CD4-positive, alpha-beta T cell treated with Interleukin-17A for 1 hour (primary cell): ENCODE results near the gene TMEM245.
"Not testable (repeated sequence)": the region's sequence is repeated elsewhere in the genome, so short reads cannot be mapped to it uniquely, and the experiment has no call there.

Source experiments
- DNase-seq: peaks from one replicate; pipeline ENCODE4 v3.0.0-alpha.2; 2020

Gene TMEM245

DNA sequence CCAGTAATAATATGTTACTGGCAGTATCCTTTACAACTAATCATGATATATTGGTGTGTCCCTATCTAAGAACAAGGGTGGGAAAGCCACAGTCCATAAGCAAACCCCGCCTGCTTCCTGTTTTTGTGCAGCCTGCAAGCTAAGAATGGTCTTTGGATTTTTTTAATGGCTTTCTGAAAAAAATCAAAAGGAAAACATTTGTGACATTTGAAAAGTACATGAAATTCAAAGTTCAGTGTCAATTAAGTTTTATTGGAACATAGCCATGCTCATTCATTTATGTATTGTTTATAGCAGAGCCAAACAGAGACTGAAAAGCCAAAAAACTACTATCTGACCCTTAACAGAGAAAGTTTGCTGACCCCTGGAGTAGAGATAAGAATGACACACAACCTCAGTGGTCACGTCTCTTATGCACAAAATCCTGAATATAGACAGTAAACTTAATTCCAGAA lies 12.8 kb upstream of the TMEM245 start:
- DNase-seq = no peak

DNA sequence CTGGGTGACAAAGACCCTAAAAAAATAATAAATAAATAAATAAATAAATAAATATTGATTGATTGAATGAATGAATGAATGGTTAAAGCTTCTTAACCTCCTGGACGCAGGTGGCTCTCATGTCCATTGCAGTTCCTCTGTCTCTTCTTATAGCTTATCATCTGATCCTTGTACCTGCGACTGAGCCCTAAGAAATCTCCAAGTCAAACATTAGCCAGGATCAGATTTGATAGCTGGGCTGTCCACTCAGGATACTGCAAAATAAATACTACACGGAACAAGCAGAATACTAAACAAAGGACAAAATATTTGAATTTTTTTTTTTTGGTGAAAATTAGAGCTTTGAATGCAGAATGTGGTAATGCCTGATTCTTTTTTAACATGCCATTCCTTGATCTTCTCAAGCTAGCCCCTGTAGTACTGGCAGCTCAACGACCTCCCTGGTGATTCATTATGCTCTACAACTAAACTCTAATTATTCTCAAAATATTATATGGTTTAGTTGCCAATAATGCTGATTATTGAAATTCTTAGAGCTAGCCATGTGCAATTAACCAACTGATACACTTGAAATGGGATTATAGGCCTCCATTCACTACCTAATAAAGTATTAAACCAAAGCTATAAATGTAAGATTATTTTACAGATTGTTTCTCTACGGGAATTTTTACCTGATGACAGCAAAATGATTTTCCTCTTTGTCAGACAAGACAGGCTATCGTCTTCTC lies 9.9 kb upstream of the TMEM245 start:
- DNase-seq = no peak

DNA sequence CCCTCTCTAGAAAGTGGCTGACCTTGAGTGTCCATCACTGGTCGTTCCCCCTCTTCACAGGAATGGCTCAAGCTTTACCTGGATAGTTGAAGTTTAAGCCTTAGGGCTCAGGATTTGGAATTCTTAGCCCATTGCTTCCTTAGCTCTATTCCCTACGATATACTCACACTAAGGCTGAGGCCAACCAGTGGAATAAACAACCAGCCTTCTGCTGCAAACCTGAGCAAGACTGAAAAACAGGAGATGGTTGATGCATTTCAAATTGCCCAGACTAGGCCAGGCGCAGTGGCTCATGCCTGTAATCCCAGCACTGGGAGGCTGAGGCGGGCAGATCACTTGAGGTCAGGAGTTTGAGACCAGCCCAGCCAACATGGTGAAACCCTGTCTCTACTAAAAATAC lies 6.9 kb upstream of the TMEM245 start:
- DNase-seq = not testable (repeated sequence)

DNA sequence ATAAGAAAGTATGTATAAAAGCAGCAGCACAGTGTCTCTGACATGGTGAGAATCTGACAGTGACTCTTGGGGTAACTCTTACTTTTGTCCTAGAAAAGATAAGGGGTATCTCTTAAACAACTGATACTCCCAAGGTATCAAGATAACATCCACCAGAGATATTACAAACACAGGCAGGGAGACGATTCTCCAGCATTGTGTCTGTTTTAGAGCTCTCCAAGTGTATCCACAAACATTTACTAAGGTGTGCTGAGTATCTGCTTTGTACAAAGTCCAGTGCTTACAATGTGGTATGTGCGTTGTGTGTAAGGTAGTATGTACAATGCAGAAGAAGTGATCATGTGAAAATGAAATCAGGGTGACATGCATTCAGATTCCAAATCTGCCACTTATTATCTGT lies 4.4 kb upstream of the TMEM245 start:
- no peak for DNase-seq

DNA sequence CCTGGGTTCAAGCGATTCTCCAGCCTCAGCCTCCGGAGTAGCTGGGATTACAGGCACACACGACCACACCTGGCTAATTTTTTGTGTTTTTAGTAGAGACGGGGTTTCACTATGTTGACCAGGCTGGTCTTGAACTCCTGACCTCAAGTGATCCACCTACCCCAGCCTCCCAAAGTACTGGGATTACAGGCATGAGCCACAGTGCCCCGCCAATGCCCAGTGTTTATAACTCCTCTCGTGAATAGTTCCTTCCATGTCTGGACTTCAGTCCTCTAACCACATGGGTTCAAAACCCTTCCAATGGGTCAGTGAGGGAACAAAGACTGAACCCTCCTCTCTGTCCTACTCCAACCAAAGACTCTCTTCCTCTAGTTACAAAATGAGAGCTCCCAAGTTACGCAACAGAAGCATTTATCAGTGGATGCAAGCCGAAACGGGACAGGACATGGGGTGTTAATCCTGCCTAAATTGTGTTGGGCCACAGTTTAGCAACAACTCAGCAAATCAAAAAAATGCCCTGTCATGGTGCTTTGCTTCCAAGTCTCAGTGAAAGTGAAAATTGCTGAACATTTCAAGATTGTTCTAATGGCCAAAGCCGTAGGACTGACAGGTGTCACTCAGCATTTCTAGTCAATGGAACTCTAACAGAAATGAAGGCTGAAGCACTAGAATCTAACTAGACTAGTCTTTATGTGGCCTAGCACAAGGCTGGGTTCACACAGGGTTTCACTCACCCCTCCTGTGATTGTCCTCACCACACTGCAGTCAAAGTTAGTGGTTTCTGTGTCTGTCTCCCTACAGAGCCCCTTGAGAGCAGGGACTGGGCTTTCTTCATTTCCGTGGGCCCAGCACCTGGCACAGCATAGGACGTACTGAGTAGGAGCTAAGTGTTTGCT lies 3.2 kb upstream of the TMEM245 start:
- DNase-seq = no peak

DNA sequence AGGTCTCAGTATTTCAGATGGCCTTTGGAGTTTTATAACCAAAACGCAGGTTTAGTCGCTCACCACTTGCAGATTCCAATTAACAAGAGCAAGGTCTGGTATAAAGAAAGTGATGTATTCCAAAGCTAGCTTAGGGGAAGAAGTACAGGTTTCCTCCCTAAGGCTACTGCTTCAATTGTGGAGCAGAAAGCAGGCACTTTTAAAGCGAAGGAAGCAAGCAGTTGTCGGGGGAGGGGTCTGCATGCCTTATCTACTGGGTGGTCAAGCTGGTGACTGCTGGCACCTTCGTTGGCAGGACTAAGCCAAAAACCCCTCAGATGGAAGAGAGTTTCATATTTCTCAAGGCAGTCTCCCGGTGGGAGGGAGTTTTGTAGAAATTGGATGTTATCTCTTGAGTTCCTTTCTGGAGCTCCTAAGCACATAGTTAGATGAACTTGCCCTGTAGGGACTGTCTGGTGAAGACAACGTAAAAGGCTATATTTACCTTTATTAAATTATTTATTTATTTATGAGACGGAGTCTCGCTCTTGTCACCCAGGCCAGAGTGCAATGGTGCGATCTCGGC lies 1.6 kb upstream of the TMEM245 start:
- DNase-seq = no peak

DNA sequence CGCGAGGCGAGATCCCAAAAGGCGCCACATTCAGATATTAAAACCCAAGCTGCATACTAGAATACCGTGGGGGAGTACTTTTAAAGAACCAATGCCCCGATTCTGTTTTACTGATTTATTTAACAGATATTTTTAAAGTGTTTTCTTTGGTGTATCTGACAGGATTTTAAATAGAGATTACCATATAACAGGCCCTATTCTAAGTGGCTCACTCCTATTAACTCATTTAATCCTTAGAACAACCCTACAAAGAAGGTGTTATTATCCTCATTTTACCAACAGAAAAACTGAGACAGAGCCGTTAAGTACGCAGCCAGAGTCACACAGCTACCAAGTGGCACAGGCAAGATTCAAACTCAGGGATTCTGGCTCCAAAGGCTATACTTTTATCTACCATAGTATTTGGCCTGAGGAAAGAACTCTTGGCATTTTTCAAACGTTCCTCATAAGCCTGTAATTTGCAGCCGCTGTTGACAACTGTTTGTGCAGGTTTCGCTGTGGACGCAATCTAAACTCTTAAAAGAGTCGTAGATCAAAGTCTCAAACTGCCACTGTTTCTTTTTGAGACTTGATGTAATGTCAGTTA lies 550 bp upstream of the TMEM245 start:
- DNase-seq = no peak

DNA sequence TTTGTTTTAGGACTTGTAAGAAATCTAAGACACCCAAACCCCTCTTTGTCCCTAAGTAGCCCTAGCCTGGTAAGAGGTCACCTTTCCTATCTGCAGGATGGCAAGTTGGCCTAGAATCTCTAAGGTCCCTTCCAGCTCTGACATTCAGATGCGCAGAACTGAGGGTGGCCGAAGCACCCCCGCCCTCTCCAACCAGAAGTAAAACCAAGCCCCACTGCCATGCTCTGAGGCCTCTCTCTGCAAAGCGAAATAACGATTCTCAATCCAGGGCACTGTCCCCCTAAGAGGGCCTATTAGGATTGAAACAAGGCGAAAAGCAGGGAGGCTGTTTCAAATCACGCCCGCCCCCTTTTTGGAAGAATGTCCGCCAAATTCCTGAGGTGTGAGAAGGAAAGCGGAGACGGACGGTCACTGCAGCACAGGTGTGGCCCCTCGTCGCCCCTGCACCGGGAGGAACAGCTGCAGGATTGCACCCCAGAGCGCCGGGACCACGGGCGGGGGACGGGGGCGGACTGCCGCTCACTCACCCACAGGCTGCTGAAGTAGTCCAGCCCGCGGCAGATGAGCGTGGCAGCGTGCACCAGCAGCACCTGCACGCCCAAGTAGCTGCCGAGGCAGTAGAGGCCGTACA lies 824 bp downstream of the TMEM245 start:
- DNase-seq = no peak

DNA sequence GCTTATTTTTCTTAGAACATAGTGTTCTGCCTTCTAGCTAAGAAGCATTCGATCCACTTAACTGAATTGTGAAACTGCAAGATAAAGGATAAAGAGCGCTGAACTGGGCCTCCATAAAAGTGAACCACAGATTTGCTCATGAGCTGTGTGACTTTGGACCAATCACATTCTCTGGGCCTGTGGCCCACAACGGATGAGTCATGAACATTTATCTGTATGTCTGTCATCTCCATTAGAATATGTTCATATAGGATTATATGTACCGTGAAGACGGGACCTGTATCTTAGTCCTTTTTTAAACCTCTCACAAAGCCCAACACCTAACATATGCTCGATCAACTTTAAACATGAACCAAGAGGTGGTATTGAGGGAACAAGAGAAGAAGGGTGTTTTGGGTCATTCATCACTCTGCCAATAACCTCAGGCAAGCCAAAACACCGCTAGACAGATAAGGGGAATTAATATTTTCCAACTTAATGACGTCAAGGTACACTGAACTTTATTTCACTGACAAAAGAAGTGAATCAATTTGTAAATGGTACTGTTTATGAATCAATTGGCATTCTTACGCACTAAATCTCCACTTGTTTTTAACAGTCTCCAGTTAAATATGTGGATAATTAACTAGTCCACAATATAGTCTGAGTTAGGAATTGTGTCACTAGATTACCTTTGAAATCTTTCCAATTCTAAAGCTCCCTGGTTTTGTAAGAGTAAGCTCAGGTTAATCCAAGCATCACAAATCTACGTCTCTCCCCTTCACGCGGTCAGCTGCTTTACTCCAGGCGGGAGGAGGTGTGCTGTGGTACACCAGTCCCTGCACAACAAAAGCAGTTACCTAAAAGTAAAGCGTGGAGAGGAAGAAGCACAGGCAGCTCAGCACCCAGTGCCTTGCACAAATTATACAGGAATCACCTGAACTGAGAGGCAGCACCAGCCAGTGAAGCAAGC lies 1.6 kb downstream of the TMEM245 start:
- peak; percentile 67 for DNase-seq

DNA sequence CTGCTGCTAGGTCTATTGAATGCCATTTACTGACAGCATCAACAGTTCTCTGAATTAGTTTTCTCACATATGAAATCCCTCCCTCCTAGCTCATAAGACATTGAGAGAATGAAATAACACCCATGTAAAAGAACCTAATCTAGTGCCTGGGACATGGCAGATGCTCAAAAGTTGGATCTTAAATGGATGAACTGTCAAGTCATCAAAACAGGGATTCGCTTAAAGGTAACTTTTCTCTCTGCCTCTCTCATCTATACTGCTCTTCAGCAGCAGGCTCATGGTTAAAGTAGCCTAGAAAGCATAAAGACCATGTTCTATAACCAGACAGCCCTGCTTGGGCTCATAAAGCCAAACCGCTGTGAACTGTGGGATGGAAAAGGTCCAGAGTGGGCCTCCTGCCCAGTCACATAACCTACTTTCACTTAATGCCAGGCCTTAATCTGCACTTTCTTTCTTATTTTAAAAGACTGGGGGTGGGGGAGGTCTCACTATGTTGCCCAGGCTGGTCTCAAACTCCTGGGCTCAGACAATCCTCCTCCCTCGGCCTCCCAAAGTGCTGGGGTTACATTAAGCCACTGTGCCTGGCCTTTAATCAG lies 3.7 kb downstream of the TMEM245 start:
- DNase-seq = no peak

DNA sequence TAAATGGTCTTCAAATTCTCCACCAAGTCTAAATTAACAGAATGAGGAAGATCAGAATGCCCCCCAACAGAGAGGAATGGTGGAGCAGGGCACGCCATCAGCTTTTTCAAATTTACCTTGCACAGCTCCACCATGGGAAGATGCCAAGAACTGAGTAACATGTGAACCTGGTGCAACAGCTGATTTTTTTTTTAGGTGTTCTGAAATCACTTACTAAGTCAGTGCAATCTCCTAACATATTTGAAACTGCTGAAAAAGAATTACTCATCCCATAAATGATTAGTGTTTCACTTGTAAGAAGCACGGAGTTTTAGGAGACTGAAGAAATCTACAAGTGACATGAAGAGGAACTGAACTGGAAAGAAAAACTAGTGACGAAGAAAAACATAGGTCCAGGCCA lies 5.1 kb downstream of the TMEM245 start:
- no peak for DNase-seq

DNA sequence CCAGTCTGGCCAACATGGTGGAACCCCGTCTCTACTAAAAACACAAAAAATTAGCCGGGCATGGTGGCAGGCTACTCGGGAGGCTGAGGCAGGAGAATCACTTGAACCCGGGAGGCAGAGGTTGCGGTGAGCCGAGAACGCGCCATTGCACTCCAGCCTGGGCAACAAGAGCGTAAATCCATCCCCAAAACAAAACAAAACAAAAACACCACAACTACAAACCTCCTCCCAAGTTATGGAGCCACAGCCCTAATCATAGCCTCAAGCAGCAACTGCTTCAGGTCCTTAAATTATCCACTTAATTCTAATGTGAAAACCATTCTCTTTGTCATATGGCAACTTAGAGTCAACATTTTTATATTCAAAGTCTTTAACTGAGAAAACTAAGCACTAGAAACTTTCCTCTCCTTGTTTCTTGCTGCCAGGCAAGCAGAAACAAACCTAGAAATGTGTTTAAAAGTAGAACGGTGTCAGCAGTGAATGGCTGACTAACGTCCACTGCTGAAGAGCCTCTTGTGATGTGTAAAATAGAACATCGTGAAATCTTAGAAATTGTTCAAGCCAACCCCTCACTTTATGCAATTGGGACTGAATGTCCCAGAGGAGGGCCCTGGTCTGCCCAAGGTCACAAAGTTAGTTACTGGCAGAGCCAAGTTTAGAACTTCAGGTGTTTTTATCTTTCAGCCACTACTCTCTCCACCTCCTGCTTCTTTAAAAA lies 5.7 kb downstream of the TMEM245 start:
- DNase-seq = no peak

DNA sequence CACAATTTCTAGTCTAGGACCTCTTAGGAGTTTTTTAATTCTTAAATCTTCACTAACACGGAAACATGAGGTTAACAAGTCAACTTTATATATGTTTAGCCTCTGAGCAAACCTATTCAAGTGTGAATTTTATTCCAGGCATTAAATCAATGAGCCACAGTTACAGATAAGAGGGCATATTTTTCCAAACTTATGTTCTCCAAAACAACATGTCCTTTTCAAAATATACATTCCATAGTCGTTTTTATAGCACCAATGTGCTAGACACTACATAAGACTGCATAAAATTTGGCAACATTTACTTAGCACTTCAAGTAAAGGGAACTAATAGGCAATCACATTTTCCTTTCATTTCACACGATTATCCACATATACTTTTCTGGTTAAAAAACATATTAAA lies 6.5 kb downstream of the TMEM245 start:
- DNase-seq = no peak

DNA sequence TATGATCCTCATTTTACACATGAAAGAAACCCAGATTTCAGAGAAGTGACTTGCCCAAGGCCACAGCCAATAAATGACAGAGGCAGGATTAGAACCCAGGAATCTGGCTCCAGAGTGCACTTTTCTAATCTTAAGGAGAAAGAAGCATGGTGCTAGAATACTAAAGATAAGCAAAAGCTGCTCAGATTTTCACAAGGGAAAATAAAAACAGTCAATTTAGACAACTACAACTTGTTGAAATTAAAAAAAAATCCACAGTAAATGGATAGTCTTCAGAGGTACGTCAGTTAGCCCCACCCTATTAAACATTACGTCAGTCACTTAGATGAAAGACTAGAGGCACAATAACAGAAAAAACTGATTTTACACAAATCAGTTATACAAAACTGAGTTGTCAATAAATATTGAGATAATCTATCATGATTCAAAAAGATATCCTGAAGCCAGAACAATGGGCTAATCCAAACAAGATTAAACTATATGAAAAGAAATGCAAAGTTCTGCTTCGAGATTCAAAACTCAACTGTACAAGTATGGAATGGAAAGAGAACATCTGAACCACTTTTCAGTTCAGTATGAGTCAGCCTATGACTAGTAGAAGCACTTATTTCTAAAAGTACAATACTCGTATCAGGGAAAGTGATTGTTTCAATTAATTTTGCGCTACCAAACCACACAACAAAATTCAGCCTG lies 9.3 kb downstream of the TMEM245 start:
- DNase-seq = peak; percentile 71

DNA sequence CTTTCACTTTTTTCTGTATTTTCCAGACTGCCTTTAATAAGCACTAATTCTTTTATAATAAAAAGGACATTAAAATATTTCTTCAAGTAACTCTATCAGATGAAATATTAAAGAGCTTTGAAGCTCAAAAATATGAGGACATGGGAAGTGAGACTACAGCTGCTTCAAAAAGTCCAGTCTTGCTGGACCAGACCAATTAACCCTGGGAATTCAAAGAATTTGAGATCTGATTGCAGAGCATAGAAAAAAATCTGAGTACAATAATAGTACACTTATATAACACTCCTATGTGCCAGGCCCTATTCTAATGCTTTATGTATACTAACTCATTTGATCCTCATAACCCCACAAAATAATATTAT lies 9.8 kb downstream of the TMEM245 start:
- no peak for DNase-seq

DNA sequence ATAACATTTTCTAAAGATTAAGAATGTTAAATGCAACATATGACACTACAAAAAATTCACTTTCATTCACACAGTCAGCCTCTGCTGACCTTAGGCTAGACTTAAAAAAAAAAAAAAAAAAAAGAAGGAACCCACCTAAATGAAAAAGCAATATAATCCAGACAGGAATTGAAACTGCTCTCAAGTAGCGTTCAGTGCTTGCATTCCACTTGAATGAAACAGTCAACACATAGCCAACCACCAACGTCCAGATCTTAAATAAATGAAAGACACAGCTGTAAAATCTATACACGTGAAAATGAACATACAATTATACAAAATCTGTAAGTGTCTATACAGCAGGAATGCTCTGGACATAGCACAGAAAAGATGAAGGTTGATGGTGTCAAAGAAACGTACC lies 11.4 kb downstream of the TMEM245 start:
- DNase-seq = no peak

DNA sequence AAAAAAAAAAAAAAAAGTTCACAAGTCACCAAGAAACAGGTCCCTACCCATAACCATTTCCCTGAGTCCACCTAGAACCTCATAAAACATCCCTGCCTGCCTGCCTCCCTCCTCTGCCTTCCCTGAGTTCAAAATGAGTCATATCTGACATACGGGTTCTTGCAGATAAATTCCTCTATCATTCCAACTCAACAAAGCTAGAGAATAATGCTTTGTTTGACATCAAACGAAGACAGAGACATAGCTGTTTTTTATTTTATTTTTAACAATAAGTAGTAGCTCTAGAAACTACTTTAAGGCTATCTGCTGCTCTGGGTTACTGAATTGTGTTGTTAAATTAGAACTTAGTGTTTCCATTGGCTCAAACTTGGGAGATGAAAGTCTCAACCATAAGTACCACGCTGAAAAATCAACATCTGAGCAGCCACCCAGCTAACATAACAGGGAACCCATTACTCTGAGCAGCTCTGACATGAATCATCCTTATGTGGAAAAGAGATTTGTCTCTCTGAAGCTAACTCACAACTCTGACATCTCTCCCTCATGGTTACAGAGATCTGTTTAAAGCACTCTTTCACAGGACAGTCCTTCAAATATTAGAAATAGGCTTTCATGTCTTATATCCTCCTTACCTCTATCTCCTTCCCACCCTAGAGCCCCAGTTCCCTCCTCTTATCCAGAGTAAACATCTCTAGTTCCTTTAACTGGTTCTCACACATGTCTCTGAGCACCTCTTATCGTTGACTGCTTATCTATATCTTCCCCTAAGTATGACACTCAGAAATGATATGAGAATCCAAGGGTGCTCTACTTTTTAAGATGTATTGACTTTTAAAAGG lies 12.1 kb downstream of the TMEM245 start:
- peak; percentile 19 for DNase-seq

DNA sequence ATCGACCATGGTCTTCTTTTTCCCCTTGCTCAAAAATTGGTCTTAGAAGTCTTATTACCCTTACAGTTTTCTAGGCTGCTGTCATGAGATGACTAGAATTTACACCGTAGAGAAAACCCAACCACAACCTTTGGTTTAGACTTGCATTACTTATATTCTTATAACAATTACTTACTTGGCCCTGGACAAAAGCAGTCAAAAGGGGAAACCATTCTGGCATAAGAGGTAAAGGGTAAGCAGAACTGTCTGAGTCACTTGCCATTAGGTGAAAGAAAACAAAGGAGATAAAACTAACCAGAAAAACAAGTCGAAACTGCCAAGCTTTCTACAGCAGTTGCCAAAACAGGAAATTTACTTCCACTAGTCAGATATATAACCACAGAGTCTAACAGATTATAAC lies 17.9 kb downstream of the TMEM245 start:
- DNase-seq = peak; percentile 78

DNA sequence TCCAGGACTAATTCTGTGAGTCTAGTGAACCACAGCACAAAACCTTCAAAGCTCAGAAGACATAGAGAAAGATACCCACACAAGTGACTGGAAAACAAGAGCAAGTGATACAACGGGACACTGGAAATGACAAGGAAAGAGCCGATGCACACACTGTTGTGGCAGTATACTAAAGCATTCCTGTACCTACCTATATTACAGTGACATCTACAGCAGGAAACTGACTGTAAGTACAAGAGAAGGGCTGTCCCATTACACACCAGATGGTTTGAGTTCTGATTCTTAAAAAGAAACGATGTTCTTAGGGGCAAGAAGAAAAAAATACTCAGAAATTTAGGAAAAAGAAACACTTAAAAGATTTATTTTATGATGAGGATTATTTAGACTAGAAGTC lies 18.5 kb downstream of the TMEM245 start:
- peak; percentile 17 for DNase-seq
